ENCODE measurements around the gene CD4. TPM values are rescaled to one million over a fixed set of nuclear protein-coding genes. Genes with fewer than 3 reads are reported as not detected.

CD4 gene
- total RNA-seq, 4 donors from 2014 or later, result 1.00 to 7.9 (median 2.8) TPM

DNA sequence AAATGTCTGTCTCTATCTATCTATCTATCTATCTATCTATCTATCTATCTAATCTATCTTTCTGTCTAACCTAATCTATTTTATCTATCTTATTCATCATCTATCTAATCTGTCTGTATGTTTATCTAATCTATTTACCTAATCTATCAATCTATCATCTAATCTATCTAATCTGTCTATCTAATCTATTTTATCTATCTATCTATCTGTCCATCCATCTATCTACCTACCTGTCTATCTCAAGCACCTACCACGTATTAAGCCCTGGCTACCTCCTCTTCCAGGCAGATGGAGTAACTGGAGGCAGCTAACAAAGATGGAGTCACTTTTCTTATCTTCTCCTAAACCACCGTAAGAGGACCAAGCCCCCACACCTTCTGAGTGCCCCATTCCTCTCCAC lies 5.8 kb downstream of the CD4 start:
- Histone ChIP-seq H3K4me3 (no peak overlapping the region), H3K27ac (no peak overlapping the region), H3K4me1 (peaks cover 0 to 14% (median 3%) of the 10 kb centered on the region in 4 donors), H3K27me3 (no peaks in the 10 kb centered on the region), H3K9me3 (no peaks in the 10 kb centered on the region), H3K36me3 (no peaks in the 10 kb centered on the region)
- intact Hi-C loops (cut with DNase I; ENCODE audit: low total_unique reads), result no loop called here
- WGBS, 2 donors (ENCODE audit: low coverage in 1 of 2), result 81 to 85% methylated on average over 2 of the region's 2 CpGs
- TF ChIP-seq EP300 (IDR thresholded peaks at IDR 0.05; ENCODE audit: low read depth) (no peak), POLR2AphosphoS5 (IDR thresholded peaks at IDR 0.05) (no peak), POLR2A (IDR thresholded peaks at IDR 0.05) (no peak)
- TF ChIP-seq, protein P1, sequence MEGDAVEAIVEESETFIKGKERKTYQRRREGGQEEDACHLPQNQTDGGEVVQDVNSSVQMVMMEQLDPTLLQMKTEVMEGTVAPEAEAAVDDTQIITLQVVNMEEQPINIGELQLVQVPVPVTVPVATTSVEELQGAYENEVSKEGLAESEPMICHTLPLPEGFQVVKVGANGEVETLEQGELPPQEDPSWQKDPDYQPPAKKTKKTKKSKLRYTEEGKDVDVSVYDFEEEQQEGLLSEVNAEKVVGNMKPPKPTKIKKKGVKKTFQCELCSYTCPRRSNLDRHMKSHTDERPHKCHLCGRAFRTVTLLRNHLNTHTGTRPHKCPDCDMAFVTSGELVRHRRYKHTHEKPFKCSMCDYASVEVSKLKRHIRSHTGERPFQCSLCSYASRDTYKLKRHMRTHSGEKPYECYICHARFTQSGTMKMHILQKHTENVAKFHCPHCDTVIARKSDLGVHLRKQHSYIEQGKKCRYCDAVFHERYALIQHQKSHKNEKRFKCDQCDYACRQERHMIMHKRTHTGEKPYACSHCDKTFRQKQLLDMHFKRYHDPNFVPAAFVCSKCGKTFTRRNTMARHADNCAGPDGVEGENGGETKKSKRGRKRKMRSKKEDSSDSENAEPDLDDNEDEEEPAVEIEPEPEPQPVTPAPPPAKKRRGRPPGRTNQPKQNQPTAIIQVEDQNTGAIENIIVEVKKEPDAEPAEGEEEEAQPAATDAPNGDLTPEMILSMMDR (IDR thresholded peaks at IDR 0.05), result no peak
- DNase-seq, result no peak
- in situ Hi-C loops (cut with MboI; ENCODE audit: low pct_ligation_motif_present in 1 of 4, low pct_unique_long_range_greater_than_20kb in 1 of 4, low sequenced_read_pairs in 3 of 4), result no loop called here

- WGBS, 2 donors (ENCODE audit: low coverage in 1 of 2), result 85% methylated on average over 4 of the region's 4 CpGs; no CpG with 5 or more reads in 1 of the 2 donors
- Histone ChIP-seq H3K27ac (no peak overlapping the region), H3K9me3 (no peaks in the 10 kb centered on the region), H3K36me3 (no peaks in the 10 kb centered on the region), H3K27me3 (no peaks in the 10 kb centered on the region), H3K4me1 (peaks cover 0 to 14% (median 3%) of the 10 kb centered on the region in 4 donors), H3K4me3 (no peak overlapping the region)
- in situ Hi-C loops (cut with MboI; ENCODE audit: low pct_ligation_motif_present in 1 of 4, low pct_unique_long_range_greater_than_20kb in 1 of 4, low sequenced_read_pairs in 3 of 4), result no loop called here
- DNase-seq, result no peak
- no peak for TF ChIP-seq EP300 (IDR thresholded peaks at IDR 0.05; ENCODE audit: low read depth)
- no peak for TF ChIP-seq POLR2A (IDR thresholded peaks at IDR 0.05)
- TF ChIP-seq, protein P1 (IDR thresholded peaks at IDR 0.05), result no peak
- TF ChIP-seq POLR2AphosphoS5 (IDR thresholded peaks at IDR 0.05), result no peak
- intact Hi-C loops (cut with DNase I; ENCODE audit: low total_unique reads), result no loop called here
Observed at GRCh38 chr12:6796576-6796975, 7.2 kb downstream of the CD4 start.

DNA sequence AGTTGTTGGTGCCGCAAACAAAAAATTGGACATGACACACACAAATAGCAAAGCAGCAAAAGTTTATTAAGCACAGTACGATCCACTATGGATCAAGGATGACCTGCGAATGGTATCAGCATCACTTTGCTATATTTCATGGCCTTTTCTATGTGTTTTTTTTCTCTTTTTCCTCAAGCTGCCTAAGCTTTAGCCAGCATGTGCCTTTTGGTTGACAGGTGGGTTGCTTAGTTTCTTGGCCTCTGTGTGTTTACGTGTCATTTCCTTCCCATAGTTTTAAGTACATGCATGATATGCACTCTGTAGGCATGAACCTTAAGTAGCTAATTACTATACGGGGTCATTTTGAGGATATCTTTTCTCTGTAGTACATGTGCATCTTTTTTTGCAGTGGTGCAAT lies 9.8 kb downstream of the CD4 start:
- TF ChIP-seq POLR2A (IDR thresholded peaks at IDR 0.05) (no peak), POLR2AphosphoS5 (IDR thresholded peaks at IDR 0.05) (no peak), EP300 (IDR thresholded peaks at IDR 0.05; ENCODE audit: low read depth) (no peak)
- TF ChIP-seq, protein P1 (IDR thresholded peaks at IDR 0.05), result no peak
- intact Hi-C loops (cut with DNase I; ENCODE audit: low total_unique reads) (no loop called here), in situ Hi-C loops (cut with MboI; ENCODE audit: low pct_ligation_motif_present in 1 of 4, low pct_unique_long_range_greater_than_20kb in 1 of 4, low sequenced_read_pairs in 3 of 4) (no loop called here)
- Histone ChIP-seq H3K27me3 (no peaks in the 10 kb centered on the region), H3K4me1 (no peaks in the 10 kb centered on the region), H3K27ac (no peak overlapping the region), H3K4me3 (no peak overlapping the region), H3K9me3 (no peaks in the 10 kb centered on the region), H3K36me3 (no peaks in the 10 kb centered on the region)
- WGBS, 2 donors (ENCODE audit: low coverage in 1 of 2), result 81 to 88% methylated on average over 5 of the region's 5 CpGs
- DNase-seq, result no peak

DNA sequence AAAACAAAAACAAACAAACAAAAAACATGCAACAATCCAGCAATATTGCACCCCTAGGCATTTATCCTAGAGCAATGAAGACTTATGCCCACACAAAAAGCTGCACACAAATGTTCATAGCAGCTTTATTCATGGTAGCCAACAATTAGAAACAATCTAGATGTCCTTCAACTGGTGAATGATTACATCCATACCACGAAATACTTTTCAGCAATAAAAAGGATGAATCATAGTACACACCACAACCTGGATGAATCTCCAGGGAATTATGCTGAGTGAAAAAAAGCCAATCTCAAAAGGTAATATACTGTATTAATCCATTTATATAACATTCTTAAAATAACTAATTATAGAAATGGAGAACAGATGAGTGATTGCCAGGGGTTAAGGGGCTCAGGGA lies 17.8 kb downstream of the CD4 start:
- DNase-seq, result no peak
- TF ChIP-seq POLR2AphosphoS5 (IDR thresholded peaks at IDR 0.05) (no peak), EP300 (IDR thresholded peaks at IDR 0.05; ENCODE audit: low read depth) (no peak)
- intact Hi-C loops (cut with DNase I; ENCODE audit: low total_unique reads) (no loop called here), in situ Hi-C loops (cut with MboI; ENCODE audit: low pct_ligation_motif_present in 1 of 4, low pct_unique_long_range_greater_than_20kb in 1 of 4, low sequenced_read_pairs in 3 of 4) (no loop called here)
- Histone ChIP-seq H3K36me3 (no peaks in the 10 kb centered on the region), H3K4me1 (no peaks in the 10 kb centered on the region), H3K27ac (no peak overlapping the region), H3K4me3 (no peak overlapping the region), H3K27me3 (no peaks in the 10 kb centered on the region), H3K9me3 (no peaks in the 10 kb centered on the region)
- 37 to 62% methylated on average over 1 of the region's 1 CpG for WGBS, 2 donors (ENCODE audit: low coverage in 1 of 2)

- H3K27ac ChIP-seq, result no peak overlapping the region
- DNase-seq, result no peak
- no peak for TF ChIP-seq POLR2AphosphoS5 (IDR thresholded peaks at IDR 0.05)
- TF ChIP-seq POLR2A (IDR thresholded peaks at IDR 0.05), result no peak
- TF ChIP-seq, protein P1 (IDR thresholded peaks at IDR 0.05), result no peak
- TF ChIP-seq EP300 (IDR thresholded peaks at IDR 0.05; ENCODE audit: low read depth), result no peak
- intact Hi-C loops (cut with DNase I; ENCODE audit: low total_unique reads) (no loop called here), in situ Hi-C loops (cut with MboI; ENCODE audit: low pct_ligation_motif_present in 1 of 4, low pct_unique_long_range_greater_than_20kb in 1 of 4, low sequenced_read_pairs in 3 of 4) (no loop called here)
- no peaks in the 10 kb centered on the region for H3K27me3 ChIP-seq
- H3K4me1 ChIP-seq, result no peaks in the 10 kb centered on the region
- H3K4me3 ChIP-seq, result no peak overlapping the region
- 77 to 80% methylated on average over 2 to 10 of the region's 10 CpGs for WGBS, 2 donors (ENCODE audit: low coverage in 1 of 2)
- no peaks in the 10 kb centered on the region for H3K9me3 ChIP-seq
- no peaks in the 10 kb centered on the region for H3K36me3 ChIP-seq
Observed at GRCh38 chr12:6809056-6809455, 19.7 kb downstream of the CD4 start.
